H1 (cell line): ENCODE results near the gene ZNF726.
"Not testable (repeated sequence)": the region's sequence is repeated elsewhere in the genome, so short reads cannot be mapped to it uniquely, and the experiment has no call there.

Experiments
- GTF2F1 ChIP-seq: IDR thresholded peaks from 2 replicates; pipeline ENCODE4 v1.6.1; 2012; ENCODE audit warnings: low read depth, low read length, improper control_type of control experiment, borderline replicate concordance
- KDM1A ChIP-seq: fragments of 200-600, 300-600 bp; sonication (generic); IDR thresholded peaks from 2 replicates; pipeline ENCODE4 v1.7.1; 2016; ENCODE audit warnings: mild to moderate bottlenecking, low read length, borderline replicate concordance
- POLR2A ChIP-seq, 2 experiments: IDR thresholded peaks; 1 replicate in 1 of 2; 2 replicates in 1 of 2; pipeline ENCODE4 v1.6.1; 2011; ENCODE audit warnings: low read depth in 2 of 2, low read length in 2 of 2, mild to moderate bottlenecking in 2 of 2; ENCODE audit errors: control extremely low read depth in 1 of 2
- ZNF274 ChIP-seq: IDR thresholded peaks from 2 replicates; pipeline ENCODE4 v1.7.0; 2012; ENCODE audit warnings: low read length, borderline replicate concordance; ENCODE audit errors: extremely low read depth
- TF ChIP-seq, protein P1 (sequence below), 3 experiments: IDR thresholded peaks; 1 replicate in 2 of 3; 2 replicates in 1 of 3; pipeline versions ENCODE4 v1.5.1 to v1.6.1; 2011; ENCODE audit warnings: low read length in 3 of 3, mild to moderate bottlenecking in 3 of 3, inconsistent platforms in 2 of 3, low read depth in 1 of 3, moderate library complexity in 1 of 3; ENCODE audit not compliant: insufficient read depth in 1 of 3; ENCODE audit errors: control extremely low read depth in 1 of 3

DNA sequence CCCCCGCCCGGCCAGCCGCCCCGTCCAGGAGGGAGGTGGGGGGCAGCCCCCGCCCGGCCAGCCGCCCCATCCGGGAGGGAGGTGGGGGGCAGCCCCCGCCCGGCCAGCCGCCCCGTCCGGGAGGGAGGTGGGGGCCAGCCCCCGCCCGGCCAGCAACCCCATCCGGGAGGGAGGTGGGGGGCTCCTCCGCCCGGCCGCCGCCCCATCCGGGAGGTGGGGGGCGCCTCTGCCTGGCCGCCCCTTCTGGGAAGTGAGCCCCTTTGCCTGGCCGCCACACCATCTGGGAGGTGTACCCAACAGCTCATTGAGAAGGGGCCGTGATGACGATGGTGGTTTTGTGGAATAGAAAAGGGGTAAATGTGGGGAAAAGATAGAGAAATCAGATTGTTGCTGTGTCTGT, 49.6 kb downstream of the ZNF726 start:
- TF ChIP-seq POLR2A (IDR thresholded peaks at IDR 0.05; ENCODE audit: control extremely low read depth in 1 of 2, low read depth in 2 of 2, low read length in 2 of 2); ZNF274; KDM1A; GTF2F1: not testable (repeated sequence)
- TF ChIP-seq, protein P1, sequence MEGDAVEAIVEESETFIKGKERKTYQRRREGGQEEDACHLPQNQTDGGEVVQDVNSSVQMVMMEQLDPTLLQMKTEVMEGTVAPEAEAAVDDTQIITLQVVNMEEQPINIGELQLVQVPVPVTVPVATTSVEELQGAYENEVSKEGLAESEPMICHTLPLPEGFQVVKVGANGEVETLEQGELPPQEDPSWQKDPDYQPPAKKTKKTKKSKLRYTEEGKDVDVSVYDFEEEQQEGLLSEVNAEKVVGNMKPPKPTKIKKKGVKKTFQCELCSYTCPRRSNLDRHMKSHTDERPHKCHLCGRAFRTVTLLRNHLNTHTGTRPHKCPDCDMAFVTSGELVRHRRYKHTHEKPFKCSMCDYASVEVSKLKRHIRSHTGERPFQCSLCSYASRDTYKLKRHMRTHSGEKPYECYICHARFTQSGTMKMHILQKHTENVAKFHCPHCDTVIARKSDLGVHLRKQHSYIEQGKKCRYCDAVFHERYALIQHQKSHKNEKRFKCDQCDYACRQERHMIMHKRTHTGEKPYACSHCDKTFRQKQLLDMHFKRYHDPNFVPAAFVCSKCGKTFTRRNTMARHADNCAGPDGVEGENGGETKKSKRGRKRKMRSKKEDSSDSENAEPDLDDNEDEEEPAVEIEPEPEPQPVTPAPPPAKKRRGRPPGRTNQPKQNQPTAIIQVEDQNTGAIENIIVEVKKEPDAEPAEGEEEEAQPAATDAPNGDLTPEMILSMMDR (IDR thresholded peaks at IDR 0.05; ENCODE audit: control extremely low read depth in 1 of 3, insufficient read depth in 1 of 3, low read depth in 1 of 3, low read length in 3 of 3) = not testable (repeated sequence)
